ENCODE data around the gene CCN6.

The CCN6 gene

DNA sequence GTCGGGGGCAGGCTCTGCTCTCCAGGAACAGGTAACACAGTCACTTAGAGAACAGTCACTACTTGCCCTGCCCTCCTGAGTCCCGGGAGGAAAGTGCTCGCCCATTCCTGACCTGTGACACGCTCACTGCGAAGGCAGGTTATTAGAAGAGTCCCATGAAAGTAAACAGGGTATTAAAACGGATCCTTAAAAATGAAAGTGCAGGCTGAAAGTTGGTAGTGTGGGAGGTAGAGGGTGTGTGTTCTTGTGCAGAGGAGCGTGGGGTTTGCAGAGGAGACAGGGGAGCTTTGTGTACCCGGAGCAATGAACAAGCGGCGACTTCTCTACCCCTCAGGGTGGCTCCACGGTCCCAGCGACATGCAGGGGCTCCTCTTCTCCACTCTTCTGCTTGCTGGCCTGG is at the start of gene CCN6:
Gene CCN6 (plus strand): TSS at position 104 of the 400 bp plus-strand sequence. CDS start 254 bp downstream, at position 358.
- DNase-seq (ENCODE audit: low read depth in 2 of 2), result no peak

DNA sequence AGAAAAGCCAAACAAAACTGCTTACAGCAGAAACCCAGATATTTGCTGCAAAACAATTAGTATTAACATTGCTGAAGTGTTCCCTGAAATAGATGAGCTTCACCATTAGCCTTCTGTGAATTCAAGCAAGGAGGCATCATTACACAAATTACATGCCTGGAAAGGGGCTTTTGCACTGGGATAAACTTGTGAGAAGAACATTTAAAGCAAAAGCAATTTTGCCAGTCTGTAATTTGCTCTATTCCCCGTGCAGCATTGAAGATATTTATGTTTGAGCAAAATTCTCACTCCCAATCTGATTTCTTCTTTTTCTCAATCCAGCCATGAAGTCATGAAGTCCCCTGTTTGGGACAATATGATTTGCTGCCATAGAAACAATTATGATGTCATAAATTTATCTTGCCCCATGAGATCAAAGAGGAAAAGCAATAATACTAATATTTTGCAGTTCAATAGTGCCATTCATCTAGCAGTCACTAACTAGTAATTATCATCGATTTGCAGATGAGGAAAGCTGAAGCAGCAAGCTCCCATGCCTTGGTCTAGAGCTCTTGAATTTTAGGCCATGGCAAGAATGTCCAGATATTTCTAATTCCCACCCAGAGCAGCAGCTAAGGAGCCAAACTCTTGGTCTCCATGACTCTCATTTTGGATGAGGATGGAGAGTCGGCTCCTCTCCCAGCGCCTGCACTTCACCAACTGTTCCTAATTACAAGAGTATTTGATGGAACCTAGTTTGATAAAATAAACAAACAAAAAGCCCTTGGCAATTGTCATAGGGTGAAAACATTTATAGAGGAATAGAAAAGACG is 49.5 kb upstream of the CCN6 start:
- no peak for DNase-seq (ENCODE audit: low read depth in 2 of 2)

DNA sequence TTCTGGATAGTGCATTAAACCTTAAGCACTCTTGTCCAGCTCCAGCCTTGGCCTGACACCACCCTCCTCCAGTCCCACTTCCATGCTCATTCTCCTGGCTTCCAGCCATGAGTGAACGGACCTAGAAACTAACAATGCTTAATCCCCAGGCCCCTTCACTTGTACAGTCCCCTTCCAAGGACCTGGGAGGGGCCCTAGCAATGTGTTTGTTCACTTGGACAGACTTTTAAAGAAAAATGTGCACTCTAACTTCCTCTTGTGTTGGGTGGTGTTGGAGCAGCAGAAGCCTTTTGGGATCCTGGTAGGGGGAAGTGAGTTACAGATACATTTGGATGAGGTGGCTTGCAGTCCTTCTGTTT is 48.9 kb upstream of the CCN6 start:
- no peak for DNase-seq (ENCODE audit: low read depth in 2 of 2)

DNA sequence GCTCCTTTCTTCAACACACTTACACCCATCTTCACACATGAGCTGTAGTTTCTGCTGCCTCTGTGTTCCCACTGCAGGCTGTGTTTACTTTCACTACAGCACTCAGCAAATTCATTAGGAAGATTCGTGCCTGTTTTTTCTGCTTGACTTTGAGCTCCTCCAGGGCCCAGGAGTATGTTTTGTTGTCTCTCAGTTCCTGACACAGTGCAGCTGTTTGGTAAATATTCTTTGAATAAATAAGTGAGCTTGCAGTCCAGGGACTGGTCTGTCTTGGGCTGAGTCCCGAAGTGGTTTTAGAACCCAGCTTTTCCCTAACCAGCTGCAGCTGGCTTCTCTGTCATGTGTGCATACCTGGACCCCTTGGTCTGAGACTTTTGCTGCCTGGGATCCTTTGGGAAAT is 46.6 kb upstream of the CCN6 start:
- DNase-seq (ENCODE audit: low read depth in 2 of 2), result no peak

DNA sequence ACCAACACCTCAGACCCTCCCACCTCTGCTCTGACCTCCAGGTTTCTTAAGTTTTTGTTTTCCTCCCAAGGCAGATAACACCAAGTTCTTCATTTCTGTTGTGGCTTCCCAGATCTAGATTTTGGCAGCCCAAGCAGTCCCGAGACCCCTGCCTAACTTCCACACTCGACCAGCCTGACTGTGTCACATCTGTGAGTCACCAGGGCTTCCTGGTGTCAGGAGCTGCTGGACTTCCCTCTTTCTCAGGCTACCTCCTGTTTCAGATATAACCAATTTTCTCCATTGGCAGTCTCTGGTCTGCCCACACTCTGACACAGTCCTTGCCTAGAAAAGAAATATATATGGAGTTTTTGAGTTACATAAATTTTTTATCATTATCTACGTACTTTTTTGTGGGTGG is 46.1 kb upstream of the CCN6 start:
- no peak for DNase-seq (ENCODE audit: low read depth in 2 of 2)

DNA sequence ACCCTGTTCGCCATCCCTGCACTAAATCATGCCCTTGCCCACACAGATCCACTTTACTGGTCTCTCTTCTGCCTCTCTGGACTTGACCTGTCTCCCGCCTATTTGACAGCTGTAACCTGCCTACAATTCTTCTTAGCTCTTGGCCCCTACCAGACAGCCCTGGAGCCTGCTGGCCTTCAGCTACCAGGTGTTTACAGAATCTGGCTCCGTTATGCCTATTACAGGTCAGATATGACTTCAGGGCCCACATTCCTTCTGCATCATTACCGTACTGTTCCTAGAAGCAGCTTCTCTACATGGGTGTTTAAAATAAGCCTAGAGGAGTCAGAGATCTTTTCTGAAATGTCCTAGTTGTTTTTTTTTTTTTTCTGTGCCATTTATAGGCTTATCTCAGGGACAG is 45.4 kb upstream of the CCN6 start:
- no peak for DNase-seq (ENCODE audit: low read depth in 2 of 2)

DNA sequence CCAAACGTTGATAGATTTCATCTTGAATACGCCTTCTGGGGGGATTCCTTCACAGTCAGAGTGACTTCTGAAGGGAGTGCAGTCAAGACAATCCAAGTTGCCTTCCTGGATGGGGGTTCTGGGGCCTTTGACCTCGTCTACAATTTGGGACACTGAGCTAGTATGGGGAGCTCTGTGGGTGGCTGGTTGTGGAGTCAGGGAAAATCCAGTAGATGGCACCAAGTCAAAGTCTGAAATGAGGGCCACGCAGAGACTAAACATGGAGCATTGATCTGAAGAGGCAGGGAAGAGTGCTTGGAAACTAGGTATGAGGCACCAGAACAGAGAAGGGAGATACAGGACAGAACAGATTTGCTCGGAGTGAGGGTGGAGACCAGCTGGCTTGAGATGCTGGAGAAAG is 43.6 kb upstream of the CCN6 start:
- no peak for DNase-seq (ENCODE audit: low read depth in 2 of 2)

DNA sequence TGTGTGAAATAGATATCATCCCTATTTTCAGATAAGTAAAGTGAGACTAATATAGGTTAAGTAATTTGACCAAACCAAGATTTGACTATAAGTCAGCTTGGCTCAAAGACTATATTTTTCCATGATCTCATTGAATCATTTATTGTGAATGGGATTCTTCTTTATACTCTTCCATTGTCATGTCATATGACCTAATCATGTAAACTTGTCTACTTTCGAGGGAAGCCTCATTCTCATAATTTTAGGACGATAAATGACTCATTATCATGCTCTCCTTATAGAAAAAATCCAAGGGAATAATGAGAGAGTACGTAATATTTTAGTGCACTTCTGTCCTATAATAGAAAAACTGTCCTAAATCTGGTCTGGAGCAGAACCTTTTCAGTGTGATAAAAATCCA is 40.9 kb upstream of the CCN6 start:
- DNase-seq (ENCODE audit: low read depth in 2 of 2), result no peak

DNA sequence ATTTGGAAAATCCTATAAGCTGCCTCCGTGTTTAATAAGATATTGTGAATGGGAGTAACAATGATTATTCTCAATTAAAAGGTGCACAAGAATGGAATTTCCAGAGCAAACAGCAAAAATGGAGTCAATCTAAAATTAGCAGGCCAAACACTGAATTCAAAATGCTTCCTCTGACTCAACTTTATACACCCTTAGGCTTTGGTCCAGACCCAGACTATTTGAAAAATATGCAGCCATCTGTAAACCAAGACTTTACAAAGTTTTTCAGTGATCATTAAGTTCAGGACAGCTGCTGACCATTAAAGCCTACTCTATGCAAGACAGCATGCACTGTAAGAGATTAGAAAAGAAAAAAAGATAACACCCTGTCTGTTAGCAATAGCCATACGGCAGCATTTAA is 39.4 kb upstream of the CCN6 start:
- no peak for DNase-seq (ENCODE audit: low read depth in 2 of 2)

DNA sequence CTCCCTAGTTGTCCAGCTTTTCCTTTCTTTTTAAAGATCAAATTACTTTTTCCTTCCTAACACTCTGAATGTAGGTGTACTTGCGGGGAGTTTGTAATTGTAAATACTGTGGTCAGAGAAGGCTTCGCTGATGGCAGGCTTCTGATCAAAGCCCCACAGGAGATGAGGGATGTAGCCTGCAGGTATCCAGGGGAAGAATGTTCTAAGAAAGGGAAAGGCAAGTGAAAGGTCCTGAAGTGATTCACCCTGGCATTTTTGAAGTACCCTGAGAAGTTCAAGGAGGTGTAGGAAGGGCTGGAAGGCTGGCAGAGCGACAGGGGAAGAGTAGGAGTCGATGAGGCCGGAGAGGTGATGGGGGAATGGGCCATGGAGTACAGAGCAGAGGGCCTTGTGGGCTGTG is 38.2 kb upstream of the CCN6 start:
- DNase-seq (ENCODE audit: low read depth in 2 of 2), result no peak

DNA sequence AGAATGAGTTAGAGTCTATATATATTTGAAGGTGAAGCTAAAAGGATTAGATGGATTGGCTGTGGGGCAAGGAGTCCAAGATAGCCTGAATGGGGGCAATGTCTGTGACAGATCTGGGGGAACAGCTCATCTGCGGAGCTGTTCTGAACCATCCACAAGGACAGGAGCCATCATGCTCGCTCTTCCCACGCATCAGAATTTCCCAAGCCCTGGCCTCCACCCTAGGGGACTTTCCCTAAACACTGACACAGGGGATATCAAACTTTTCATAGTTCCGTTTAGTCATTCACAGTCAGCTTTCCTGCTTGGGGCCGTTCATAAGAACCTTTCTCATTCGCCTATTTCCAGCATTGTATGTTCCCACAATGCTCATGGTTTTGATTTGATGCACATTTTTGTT is 37.6 kb upstream of the CCN6 start:
- no peak for DNase-seq (ENCODE audit: low read depth in 2 of 2)

DNA sequence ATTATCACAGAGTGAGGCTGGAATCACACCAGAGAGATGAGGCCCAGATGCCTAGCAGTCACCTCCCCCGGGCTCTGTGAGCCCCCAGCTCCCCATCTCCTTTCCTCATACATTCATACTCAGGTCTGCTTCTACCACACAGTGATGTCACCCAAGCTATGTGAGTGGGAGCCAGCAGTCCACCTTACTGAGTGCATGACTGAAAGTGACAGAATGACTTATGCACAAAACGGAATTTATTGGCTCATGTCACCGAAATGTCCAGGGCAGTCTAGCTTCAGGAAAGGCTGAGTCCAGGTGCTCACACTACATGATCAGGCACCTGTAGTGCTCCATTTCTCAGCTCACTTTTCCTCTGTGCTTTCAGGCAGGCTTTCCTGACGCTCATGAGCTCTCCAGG is 36.7 kb upstream of the CCN6 start:
- DNase-seq (ENCODE audit: low read depth in 2 of 2), result no peak

DNA sequence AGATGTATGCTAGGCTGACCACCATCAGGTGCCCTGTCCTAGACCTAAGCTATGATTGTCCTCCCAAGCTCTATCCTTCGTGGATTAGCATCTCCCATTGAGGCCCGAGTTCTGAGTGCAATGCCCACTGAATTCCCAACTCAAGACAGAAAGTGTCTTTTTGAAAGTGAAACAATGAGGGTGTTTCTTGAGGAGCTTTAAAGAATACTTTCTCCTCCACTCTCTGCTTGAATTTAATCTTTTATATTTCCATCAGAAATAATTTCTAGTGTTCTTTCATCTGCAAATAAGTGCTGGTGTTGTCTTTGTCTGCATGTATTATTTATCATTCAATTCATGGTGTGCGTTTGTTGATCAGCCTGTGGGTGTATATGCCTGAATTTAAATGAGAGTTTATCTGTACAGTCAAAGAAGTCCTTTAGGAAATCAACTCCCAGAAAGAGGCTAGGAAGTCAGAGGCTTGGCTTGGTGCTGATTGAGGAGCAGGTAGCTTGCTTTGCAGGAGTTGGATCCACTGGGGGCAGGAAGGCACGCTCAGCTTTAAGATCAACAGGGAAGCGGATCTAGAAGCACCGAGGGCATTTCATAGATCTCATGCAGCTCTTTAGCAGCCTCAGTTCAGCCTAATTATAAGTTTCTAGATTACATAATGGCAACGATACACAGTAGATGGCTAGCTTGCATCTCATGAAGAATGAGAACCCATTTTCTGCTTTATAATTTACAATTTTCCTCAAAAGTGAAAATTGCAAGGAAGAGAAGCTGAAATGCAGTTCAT is 36.0 kb upstream of the CCN6 start:
- no peak for DNase-seq (ENCODE audit: low read depth in 2 of 2)

DNA sequence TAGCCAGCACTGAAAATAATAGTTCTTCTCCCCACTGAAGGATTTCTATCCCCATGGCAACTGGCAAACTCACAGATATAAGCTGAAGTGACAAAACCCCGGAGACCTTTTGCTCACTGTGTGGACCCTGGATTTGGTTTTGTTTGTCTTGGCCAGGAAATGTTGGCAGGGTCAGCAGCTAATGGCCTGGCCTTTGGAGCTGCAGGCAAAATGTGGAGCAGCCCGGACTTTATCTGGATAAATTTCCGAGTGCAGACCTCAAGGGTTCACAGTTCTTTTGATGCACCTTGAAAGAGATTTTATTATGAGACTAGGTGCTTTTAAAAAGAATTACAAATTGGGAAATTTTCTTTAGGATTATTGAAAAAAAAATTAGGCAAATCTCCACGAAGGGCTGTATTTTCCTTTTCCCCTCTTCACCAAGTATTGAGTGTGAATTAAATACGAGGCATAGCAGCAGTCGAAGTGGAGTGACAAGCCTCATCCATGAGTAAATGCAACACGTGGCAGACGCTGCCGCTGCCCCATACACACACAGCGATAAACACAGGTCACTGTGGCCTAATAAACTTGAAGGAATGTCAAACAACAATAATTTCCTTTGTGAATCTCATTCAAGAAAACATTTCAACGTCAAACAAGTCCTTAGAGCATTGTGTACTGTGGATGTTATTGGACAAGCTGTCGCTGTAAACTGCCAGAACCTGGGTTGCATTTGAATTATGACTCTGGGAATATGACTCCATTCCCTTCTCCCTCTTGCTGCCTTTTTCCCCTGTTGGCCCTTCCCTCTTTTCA is 35.1 kb upstream of the CCN6 start:
- no peak for DNase-seq (ENCODE audit: low read depth in 2 of 2)

DNA sequence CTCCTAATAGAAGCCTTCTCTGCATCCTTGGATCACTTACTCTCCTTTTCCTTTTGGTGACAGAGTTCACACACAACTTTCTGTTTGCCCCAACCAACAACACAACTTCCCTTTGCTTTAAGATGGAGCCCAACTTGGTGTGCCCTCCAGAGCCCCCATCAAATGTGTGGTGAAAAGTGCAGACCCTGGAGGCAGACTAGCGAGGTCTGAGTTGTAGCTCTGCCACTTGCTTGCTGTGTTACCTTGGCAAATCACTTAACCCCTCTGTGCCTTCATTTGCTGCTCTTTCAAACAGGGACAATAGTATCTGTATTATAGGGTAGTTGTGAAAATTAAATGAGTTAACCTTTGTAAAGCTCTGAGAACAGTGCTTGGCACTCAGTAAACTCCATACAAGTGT is 34.3 kb upstream of the CCN6 start:
- no peak for DNase-seq (ENCODE audit: low read depth in 2 of 2)

DNA sequence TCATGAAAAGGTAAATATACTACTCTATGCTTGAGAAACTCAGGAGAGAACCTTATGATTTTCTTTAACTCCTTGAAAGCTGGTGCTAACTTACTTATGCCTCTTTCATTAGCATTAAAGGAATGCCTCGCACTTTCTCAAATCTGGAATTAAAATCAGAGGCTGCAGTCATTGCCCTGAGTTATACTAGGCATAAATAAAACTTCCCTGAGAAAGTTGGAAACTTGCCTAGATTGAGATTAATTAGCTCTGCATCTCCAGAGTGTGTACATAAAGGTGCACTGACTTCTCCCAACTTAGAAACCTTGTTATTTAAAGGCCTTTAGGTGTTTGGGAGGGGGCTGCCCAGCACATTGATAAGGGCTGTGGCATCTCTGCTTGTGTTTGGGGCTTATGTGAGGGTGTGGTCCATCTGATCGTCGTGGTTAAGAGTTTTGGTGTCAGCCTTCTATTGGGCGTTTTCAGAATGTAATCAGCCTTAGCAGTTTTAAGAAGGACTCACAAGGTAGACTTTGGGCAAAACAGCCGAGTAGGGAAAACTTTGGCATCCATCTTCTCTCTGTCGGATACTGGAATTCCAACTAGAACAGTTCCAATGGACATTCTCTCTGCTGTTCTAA is 32.1 kb upstream of the CCN6 start:
- no peak for DNase-seq (ENCODE audit: low read depth in 2 of 2)

DNA sequence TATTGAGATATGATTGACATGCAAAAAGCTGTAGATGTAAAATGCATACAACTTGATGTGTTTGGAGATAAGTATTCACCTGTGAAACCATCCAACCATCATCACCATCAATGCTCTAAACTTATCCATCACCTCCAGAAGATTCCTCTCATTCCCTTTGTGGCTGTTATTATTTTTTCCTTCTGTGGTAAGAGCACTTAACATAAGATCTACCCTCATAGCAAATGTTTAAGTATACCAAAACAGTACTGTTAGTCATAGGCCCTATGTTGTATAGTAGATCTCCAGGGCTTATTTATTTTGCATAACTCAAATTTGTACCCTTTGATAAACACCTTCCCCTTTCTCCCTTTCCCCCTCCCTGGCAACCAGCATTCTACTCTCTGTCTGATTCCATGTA is 31.2 kb upstream of the CCN6 start:
- DNase-seq (ENCODE audit: low read depth in 2 of 2), result no peak

DNA sequence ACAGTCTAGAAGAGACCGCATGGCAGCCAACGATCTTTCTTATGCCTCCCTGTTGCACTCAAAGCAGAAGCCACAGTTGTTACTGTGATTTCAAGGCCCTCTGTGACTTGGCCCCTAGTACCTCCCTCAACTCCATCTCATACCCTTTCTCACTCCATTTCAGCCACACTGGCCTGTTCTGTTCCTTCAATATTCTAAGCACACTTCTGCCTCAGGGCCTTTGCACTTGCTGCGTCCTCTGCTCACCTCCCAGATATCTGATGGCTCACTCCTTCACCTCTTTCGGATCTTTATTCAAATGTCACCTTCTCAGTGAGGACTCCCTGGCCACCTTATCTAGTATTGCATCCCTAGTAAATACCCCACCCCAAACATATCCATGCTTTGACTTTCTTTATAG is 29.4 kb upstream of the CCN6 start:
- DNase-seq (ENCODE audit: low read depth in 2 of 2), result no peak

DNA sequence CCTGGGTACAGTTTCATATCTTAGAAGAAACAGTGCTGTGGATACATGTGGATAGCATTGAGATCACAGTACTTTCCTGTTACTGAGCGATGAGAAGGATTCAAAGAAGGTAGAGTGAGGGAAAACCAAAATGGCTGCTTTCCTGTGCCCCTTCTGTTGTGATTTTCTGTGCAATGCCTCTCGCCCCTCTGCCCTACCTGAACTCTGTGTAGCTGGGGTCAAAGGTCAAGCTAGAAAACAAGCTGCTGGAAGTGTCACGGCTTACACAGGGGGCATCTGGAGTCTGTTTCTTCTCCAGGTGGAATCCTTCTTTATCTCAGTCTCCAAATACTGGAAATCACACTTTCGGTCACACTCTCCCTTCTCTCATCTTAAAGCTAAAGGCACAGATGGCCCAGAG is 27.0 kb upstream of the CCN6 start:
- no peak for DNase-seq (ENCODE audit: low read depth in 2 of 2)

DNA sequence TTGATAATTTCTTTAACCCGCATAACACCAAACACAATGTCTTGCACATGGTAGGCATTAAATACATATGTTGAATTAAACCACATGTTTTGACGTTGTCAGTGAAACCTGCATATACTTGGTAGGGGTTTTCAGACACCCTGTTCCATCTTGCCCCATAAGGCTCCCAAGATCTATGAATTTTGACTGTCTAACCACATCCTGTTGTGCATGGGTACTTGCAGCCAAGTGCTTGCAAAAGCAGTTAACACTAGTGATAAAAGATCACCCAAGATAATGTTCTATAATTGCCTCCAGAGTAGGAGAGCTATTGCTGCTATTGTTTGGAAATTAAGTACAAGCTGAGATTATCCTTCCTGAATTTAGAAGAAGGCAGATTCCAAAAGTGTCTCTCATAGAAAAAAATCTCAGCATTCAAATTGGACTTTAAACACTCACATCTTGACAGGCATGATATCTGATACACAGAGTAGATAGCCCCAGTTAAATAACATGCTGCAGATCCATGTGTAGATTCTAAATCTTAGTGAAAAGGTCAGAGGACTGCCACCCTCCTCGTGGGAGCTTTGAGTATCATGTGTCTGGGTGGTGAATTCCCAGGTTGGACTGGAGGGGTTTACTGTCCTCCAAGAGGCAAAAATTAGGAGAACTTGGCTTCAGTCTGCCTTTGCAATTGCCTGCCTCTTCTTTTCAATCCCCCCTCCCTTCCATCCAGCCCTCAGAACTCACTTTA is 25.8 kb upstream of the CCN6 start:
- peak; percentile 12 to 24 for DNase-seq (ENCODE audit: low read depth in 2 of 2)

DNA sequence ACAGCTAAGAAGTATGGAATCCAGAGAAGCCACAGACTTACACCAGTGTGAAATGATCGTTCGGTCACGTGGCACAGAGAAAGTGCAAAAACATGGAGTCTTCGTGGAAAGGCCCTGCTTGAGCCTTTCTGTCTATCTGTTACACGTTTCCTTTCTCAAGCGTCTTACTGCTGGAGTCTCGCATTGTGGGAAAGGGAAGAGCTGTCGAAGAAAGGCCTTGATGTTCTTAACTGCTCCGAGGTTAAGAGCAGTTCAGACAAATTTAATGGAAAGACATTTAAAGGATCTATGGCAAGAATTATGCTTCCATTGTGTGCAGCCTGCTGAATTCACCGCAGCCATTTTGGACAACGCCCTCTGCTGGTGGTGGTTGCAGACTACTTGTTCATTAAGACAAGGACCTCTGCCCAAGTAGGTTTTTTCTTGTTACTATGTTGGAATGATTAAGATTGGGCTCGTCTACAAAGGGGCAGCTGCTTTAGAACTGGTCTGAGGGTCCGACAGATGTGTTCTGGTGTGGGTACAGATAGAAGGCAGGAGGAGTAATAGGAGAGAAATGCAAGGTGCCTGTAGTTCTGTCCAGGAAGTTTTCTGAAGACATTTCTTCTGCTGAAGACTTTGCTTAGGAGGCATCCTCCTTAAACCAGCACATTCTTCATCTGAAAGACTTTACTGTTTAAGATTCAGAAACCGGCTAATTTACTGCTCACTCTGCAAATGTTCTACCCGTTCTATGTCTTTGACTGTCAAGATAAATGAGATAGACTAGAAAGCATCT is 24.7 kb upstream of the CCN6 start:
- peak; percentile 28 to 50 for DNase-seq (ENCODE audit: low read depth in 2 of 2)

All from stimulated activated CD8-positive, alpha-beta memory T cell treated with anti-CD3 and anti-CD28 coated beads, Interleukin-7, amount 100 ng/mL, for 4 hours (primary cell).